ENCODE measurements around the gene VSTM2L. TPM values are rescaled to one million over a fixed set of nuclear protein-coding genes. Genes with fewer than 3 reads are reported as not detected.

VSTM2L gene
- total RNA-seq, 1 donor from 2014 or later, result 1.6 TPM

- intact Hi-C loops (cut with DNase I), result no loop called here
- no peak for DNase-seq (ENCODE audit: low spot score)
- no peak for ATAC-seq
Observed at GRCh38 chr20:37977786-37978185, 74.9 kb downstream of the VSTM2L start.

DNA sequence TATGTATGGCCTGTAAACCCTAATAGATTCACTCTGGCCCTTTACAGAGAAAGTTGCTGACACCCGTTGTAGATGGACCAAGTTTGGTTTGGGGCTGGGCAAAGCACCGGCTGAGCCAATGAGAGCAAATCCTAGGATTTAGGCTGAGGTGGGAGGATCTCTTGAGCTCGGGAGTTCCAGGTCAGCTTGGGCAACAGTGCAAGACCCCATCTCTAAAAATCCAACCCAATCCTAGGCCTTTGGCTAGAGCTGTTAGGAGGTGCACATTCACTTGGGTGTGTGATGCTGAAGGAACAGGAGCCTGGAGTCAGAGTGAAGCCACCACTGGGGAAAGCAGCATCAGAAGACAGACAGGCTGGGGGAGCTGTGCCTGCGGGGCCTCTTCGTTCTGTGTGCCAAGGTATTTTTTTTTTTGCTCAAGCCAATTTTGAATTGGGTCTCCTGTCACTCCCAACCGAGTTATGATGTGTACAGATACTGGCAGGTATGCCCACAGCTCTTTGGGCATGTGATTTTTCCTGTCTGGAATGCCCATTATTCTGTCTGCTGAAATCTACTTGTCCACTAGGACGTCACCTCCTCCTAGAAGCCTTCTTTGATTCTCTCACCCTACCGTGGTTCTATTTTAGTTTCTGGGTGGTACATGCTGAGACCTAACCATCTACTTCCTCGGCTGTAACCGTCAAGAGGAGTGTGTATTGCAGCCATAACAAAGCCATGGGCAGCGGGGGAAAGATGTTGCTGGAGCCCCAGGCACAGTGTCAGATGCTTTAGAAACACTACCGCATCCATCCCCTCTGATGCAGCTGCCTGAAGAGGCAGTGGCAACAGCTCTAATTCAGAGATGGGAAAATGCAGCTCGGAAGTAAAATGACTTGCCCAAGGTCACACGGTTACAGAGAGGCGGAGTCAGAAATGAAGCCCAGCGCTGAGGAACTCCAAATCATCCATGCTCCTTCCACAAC is 76.4 kb downstream of the VSTM2L start:
- ATAC-seq (no peak), DNase-seq (ENCODE audit: low spot score) (no peak)
- intact Hi-C loops (cut with DNase I), result no loop called here

- intact Hi-C loops (cut with DNase I), result no loop called here
- DNase-seq (ENCODE audit: low spot score) (no peak), ATAC-seq (no peak)
Observed at GRCh38 chr20:37980383-37980782, 77.5 kb downstream of the VSTM2L start.

- no peak for ATAC-seq
- intact Hi-C loops (cut with DNase I), result no loop called here
- no peak for DNase-seq (ENCODE audit: low spot score)
Observed at GRCh38 chr20:37980876-37981275, 77.9 kb downstream of the VSTM2L start.

DNA sequence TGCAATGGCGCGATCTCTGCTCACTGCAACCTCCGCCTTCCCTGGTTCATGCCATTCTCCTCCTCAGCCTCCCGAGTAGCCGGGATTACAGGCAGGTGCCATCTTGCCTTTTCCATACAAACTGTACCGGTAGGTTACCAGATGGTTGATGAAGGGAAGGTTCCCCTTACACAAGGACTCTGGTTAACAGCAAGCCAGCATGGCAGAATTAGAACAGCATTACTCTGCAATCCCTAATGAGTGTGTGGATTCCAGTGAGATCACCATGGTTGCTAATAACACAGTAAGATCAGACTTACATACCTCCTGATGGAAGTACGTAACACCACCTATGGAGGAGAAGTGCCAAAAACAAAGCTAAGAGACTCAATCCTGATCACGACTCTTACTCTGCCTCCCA is 78.6 kb downstream of the VSTM2L start:
- intact Hi-C loops (cut with DNase I), result no loop called here
- ATAC-seq (no peak), DNase-seq (ENCODE audit: low spot score) (no peak)

GRCh38 chr20:37983286-37983685 is 80.4 kb downstream of the VSTM2L start:
- no peak for ATAC-seq
- intact Hi-C loops (cut with DNase I), result no loop called here
- no peak for DNase-seq (ENCODE audit: low spot score)

DNA sequence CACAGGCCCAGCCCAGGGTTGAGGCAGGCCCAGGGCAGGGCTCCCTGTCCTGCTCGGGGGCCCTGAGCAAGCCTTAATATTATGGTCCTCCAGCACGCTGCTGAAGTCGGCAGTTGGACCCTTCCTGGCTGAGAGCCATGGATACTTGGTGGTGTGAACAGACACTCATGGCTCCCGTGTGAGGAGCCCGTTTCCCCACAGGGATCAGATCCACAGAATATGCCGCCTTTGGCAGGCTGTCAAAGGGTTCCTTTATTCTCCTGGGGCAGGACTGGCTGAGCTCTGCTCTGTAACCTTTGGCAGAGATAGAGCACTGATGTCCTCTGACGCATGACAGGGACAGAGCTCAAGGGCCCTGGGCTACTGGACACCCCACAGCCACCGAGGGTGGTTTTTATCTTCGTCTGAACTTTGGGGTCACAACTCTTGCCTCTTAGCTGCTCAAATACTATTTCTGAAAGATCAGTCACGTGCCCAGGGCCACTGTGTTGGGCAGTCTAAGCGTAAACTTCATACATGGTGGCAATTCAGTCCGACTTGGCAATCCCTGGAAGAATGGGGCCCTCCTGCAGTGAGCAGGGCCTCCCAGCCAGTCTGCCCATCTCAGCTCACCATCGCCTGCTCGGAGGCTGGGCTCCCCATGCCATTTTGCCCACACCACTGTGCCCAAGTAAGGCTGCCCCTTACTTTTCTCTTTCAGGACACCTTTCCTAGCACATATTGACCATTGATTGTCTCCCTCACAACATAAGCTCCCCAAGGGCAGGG is 81.3 kb downstream of the VSTM2L start:
- ATAC-seq (peak; percentile 43), DNase-seq (ENCODE audit: low spot score) (no peak)
- intact Hi-C loops (cut with DNase I), result no loop called here

DNA sequence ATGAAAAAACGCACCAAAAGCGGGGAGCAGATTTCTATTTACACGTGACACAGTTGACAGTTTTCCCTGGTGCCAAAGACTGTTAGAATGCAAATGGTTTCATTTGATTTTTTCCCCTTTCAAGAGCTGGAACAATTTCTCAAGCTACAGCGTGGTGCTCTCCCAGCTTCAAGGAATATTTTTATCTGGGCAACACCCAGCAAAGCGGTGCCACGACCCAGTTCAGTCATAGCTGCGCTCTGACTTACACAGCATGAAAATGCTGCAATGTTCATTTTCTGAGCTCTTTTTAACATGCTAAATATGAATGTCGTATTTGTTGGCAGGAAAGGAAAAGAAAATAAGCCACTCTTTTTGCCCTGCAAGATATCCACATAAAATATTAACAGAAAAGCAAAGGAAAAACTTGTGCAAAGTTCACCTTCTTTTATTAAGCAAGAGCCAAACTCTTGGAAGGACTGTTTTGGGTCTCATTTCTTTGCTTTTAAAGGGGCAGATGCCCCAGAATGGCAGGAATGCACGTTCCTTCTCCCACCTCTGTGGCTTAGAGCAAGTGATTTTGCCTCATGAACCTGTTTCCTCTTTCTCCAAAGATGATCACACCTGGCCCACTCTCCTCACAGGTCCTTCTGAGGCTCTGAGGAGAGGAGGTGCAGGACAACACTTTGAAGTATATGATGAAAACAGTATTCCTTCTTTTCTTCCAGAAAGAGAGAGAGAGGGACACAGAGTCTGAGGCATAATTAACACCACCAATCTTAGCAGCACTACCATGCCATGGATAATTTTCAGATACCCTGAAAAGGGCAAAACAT is 83.3 kb downstream of the VSTM2L start:
- ATAC-seq (no peak), DNase-seq (ENCODE audit: low spot score) (no peak)
- intact Hi-C loops (cut with DNase I), result no loop called here

DNA sequence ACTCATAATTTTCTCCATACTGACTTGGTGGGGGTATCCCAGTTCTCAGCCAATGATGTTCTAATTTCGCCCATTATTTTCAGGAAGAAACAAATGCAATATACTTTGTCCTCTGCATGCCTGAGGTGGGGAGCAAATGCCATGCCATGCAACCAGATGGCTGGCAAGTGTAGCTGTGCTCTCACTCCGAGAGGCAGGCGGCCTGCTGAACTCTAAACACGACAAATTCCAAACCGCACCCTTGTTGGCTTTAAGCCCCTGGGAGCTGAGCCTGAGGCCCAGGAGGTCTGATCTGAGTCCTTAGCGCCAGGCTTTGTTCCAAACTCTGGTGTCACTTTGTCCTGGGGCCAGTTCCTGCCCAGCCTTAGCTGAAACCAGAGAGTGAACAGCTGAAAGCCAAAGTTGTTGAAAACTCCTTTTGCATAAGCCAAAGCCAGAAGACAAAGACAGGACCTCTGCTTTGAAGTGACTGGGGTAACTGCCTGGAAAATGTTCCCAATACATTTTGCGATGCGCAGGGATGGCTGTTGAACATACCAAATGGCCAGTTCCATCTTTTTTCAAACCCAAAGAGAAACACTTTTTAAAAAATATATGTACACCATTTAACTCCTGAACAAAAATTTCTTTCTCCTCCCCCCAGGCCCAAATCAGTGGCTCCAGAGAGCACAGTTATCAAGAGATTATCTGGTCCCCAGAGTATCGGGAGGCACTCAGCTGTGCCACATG is 84.1 kb downstream of the VSTM2L start:
- DNase-seq (ENCODE audit: low spot score), result no peak
- intact Hi-C loops (cut with DNase I), result no loop called here
- ATAC-seq, result peak; percentile 47

- intact Hi-C loops (cut with DNase I), result no loop called here
- ATAC-seq, result no peak
- DNase-seq (ENCODE audit: low spot score), result no peak
Observed at GRCh38 chr20:37987602-37988290, 84.8 kb downstream of the VSTM2L start.

DNA sequence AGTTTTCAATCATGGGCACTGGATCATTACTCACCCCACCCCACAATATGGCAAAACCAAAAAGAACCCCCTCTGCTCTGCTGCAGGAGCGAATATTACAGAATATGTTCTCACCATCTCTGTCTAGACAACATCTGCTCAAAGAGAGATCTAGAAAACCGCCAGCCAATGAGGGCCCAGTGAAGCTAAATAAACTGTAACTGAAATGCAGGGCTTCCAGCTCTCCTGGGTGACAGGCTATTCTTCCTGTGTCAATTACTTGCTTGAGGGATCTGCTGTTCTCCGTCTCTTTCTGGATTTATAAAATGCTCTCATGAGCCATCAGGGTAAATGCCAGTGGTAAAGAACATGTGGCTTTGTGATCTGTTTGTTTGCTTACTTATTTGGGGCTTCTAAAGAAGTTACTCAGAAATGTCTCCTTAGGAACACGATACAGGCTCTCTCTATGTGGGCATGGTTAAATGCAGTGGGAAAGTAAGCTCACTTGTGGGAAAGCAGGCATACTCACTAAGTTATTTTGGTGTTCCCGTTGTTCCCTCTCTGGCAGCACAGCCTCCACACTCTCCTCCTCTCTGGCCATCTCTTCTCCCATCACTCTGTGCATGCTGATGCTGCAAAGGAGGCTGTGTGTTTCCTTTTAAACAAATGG is 85.5 kb downstream of the VSTM2L start:
- DNase-seq (ENCODE audit: low spot score) (no peak), ATAC-seq (no peak)
- intact Hi-C loops (cut with DNase I), result no loop called here

DNA sequence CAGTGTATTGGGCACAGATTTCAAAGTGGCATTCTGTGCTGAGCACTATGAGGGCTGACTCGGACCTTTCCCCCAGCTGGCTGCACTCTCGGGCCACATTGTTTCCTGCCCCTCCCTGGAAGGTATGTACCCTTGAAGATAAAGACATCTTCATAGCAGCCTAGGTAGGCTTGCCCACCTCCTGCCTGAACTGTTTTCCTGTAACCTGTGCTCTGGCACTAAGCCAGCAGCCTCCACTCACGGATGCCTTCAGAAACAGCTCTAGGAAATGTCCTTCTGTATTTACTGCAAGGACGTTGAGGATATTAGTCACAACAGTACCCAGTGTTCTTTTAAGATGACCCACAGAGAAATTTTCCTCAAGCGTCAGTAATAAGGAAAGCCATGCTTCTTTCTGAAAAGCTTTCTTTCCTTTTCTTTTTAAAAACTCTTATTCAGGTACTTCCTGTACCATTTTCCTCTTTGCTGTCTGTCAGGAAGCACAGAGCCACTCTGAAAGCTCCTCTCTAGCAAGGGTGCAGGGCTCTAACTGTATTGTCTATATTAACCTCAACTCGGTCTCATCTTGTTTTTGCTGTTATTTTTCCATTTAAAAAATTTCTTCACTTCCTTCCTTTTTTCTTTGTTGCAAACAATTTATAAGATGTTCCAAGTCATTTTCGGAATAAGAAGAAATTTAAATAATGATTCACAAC is 86.8 kb downstream of the VSTM2L start:
- intact Hi-C loops (cut with DNase I), result no loop called here
- no peak for DNase-seq (ENCODE audit: low spot score)
- ATAC-seq, result no peak

GRCh38 chr20:37990571-37991151 is 87.7 kb downstream of the VSTM2L start:
- ATAC-seq, result peak; percentile 13
- DNase-seq (ENCODE audit: low spot score), result no peak
- intact Hi-C loops (cut with DNase I), result no loop called here

- intact Hi-C loops (cut with DNase I), result no loop called here
- ATAC-seq (no peak), DNase-seq (ENCODE audit: low spot score) (no peak)
Observed at GRCh38 chr20:37991157-37991866, 88.4 kb downstream of the VSTM2L start.

- intact Hi-C loops (cut with DNase I), result no loop called here
- DNase-seq (ENCODE audit: low spot score) (no peak), ATAC-seq (no peak)
Observed at GRCh38 chr20:37991908-37992307, 89.0 kb downstream of the VSTM2L start.

- DNase-seq (ENCODE audit: low spot score) (no peak), ATAC-seq (peak; percentile 88)
- intact Hi-C loops (cut with DNase I), result no loop called here
Observed at GRCh38 chr20:37992802-37993409, 90.0 kb downstream of the VSTM2L start.
